ENCODE data around the gene BAMBI.

Gene BAMBI

GRCh38 chr10:28633750-28634149 is 43.6 kb upstream of the BAMBI start:
- ATAC-seq = no peak
- TF ChIP-seq ZC3H10 (CRISPR knock-in tag; IDR thresholded peaks at IDR 0.05) = no peak
- TF ChIP-seq ZNF8 (CRISPR knock-in tag; IDR thresholded peaks at IDR 0.05) = no peak
- TF ChIP-seq SNAI2 (CRISPR knock-in tag; IDR thresholded peaks at IDR 0.05) = no peak
- TF ChIP-seq CREB5 (CRISPR knock-in tag; IDR thresholded peaks at IDR 0.05; ENCODE audit: low read depth) = no peak
- TF ChIP-seq OSR1 (CRISPR knock-in tag; IDR thresholded peaks at IDR 0.05) = no peak
- TF ChIP-seq ARNTL (CRISPR knock-in tag; IDR thresholded peaks at IDR 0.05; ENCODE audit: borderline replicate concordance, low read depth) = no peak
- TF ChIP-seq ZNF565 (CRISPR knock-in tag; conservative IDR thresholded peaks at IDR 0.05; ENCODE audit: low read depth) = no peak

- ATAC-seq = no peak
- TF ChIP-seq TOX (CRISPR knock-in tag; IDR thresholded peaks at IDR 0.05; ENCODE audit: borderline replicate concordance) (no peak), ZC3H10 (CRISPR knock-in tag; IDR thresholded peaks at IDR 0.05) (no peak), ZNF565 (CRISPR knock-in tag; conservative IDR thresholded peaks at IDR 0.05; ENCODE audit: low read depth) (no peak), CSDC2 (CRISPR knock-in tag; IDR thresholded peaks at IDR 0.05) (no peak), PPARA (CRISPR knock-in tag; IDR thresholded peaks at IDR 0.05; ENCODE audit: borderline replicate concordance) (no peak), ZFP30 (CRISPR knock-in tag; IDR thresholded peaks at IDR 0.05) (no peak), TSHZ2 (CRISPR knock-in tag; IDR thresholded peaks at IDR 0.05) (no peak)
Measured at GRCh38 chr10:28637346-28637745, 40.0 kb upstream of the BAMBI start.

- no peak for ATAC-seq
- TF ChIP-seq TCF4 (CRISPR knock-in tag; IDR thresholded peaks at IDR 0.05; ENCODE audit: borderline replicate concordance) (no peak), GLIS3 (CRISPR knock-in tag; IDR thresholded peaks at IDR 0.05) (no peak), CSRNP3 (CRISPR knock-in tag; IDR thresholded peaks at IDR 0.05) (no peak), TSHZ2 (CRISPR knock-in tag; IDR thresholded peaks at IDR 0.05) (no peak), ZNF565 (CRISPR knock-in tag; conservative IDR thresholded peaks at IDR 0.05; ENCODE audit: low read depth) (no peak), RARB (CRISPR knock-in tag; IDR thresholded peaks at IDR 0.05) (no peak), ZFP3 (CRISPR knock-in tag; IDR thresholded peaks at IDR 0.05) (no peak), ARNTL (CRISPR knock-in tag; IDR thresholded peaks at IDR 0.05; ENCODE audit: borderline replicate concordance, low read depth) (no peak), SNAI2 (CRISPR knock-in tag; IDR thresholded peaks at IDR 0.05) (no peak), ZNF70 (CRISPR knock-in tag; IDR thresholded peaks at IDR 0.05) (no peak), PATZ1 (CRISPR knock-in tag; IDR thresholded peaks at IDR 0.05; ENCODE audit: borderline replicate concordance) (no peak), ESRRG (CRISPR knock-in tag; IDR thresholded peaks at IDR 0.05) (no peak), PPARA (CRISPR knock-in tag; IDR thresholded peaks at IDR 0.05; ENCODE audit: borderline replicate concordance) (no peak), CREB5 (CRISPR knock-in tag; IDR thresholded peaks at IDR 0.05; ENCODE audit: low read depth) (no peak), ZFP30 (CRISPR knock-in tag; IDR thresholded peaks at IDR 0.05) (no peak), ZC3H10 (CRISPR knock-in tag; IDR thresholded peaks at IDR 0.05) (no peak), CSDC2 (CRISPR knock-in tag; IDR thresholded peaks at IDR 0.05) (no peak), ZNF8 (CRISPR knock-in tag; IDR thresholded peaks at IDR 0.05) (no peak), BACH2 (CRISPR knock-in tag; IDR thresholded peaks at IDR 0.05; ENCODE audit: borderline replicate concordance) (no peak), OSR1 (CRISPR knock-in tag; IDR thresholded peaks at IDR 0.05) (no peak)
Measured at GRCh38 chr10:28638392-28638791, 38.9 kb upstream of the BAMBI start.
